KOPT-K1 (cell line): ENCODE measurements around the gene EYS.
"Not testable (repeated sequence)": the region's sequence is repeated elsewhere in the genome, so short reads cannot be mapped to it uniquely, and the experiment has no call there.

Source experiments
- H3K27ac ChIP-seq: fragments of 200-600 bp; sonication (generic); 2 replicates; pipeline ENCODE4 v1.5.1; 2016; ENCODE audit warnings: antibody characterized with exemption, mild to moderate bottlenecking, low read depth, low read length; ENCODE audit not compliant: poor library complexity, severe bottlenecking
- H3K36me3 ChIP-seq: fragments of 200-600 bp; sonication (generic); 2 replicates; pipeline ENCODE4 v1.5.1; 2017; ENCODE audit warnings: antibody characterized with exemption, mild to moderate bottlenecking, low read length, moderate library complexity; ENCODE audit not compliant: insufficient read depth
- H3K9me3 ChIP-seq: fragments of 200-600 bp; sonication (generic); 2 replicates; pipeline ENCODE4 v1.5.1; 2017; ENCODE audit warnings: antibody characterized with exemption, low read length, mild to moderate bottlenecking; ENCODE audit not compliant: insufficient read depth, poor library complexity, severe bottlenecking

EYS gene

GRCh38 chr6:63943826-63944225 is 1763.2 kb downstream of the EYS start:
- Histone ChIP-seq H3K27ac (no peak overlapping the region), H3K36me3 (no peaks in the 10 kb centered on the region), H3K9me3 (no peaks in the 10 kb centered on the region)

DNA sequence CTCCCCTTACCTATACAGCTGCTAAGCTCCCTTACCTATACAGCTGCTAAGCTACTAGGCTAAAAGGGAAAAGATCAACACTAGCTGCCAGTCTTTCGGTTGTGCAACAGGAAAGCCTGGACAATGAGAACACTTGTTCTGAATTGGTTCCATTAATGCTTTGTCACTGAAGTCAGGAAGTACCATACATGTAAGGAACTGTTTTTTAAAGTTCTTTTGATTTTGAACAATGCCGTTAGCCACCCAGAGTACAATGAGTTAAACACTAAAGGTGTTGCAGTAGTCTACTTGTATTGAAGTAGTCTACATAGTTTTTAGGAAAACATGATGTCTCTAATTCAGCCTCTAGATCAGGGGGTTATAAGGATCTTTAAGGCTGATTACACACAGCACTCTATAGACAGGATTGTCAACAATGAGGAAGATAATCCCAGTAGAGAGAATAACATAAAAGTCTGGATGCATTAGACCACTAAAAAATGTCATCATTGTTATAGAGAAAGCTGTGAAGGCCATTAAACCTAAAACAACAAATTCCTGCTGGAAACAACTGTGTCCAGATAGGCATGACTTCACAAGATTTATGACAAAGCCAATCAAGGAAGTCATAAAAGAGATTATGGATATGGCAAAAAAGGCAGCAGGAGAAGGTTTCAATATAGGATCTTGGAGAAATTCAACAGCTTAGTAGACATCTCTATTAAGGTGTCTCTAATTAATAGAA is 1765.1 kb downstream of the EYS start:
- no peaks in the 10 kb centered on the region for H3K9me3 ChIP-seq
- H3K27ac ChIP-seq, result no peak overlapping the region
- no peaks in the 10 kb centered on the region for H3K36me3 ChIP-seq

GRCh38 chr6:63940056-63940455 is 1767.0 kb downstream of the EYS start:
- no peaks in the 10 kb centered on the region for H3K9me3 ChIP-seq
- H3K27ac ChIP-seq, result no peak overlapping the region
- H3K36me3 ChIP-seq, result no peaks in the 10 kb centered on the region

GRCh38 chr6:63936399-63936798 is 1770.6 kb downstream of the EYS start:
- no peaks in the 10 kb centered on the region for H3K36me3 ChIP-seq
- no peak overlapping the region for H3K27ac ChIP-seq
- no peaks in the 10 kb centered on the region for H3K9me3 ChIP-seq

DNA sequence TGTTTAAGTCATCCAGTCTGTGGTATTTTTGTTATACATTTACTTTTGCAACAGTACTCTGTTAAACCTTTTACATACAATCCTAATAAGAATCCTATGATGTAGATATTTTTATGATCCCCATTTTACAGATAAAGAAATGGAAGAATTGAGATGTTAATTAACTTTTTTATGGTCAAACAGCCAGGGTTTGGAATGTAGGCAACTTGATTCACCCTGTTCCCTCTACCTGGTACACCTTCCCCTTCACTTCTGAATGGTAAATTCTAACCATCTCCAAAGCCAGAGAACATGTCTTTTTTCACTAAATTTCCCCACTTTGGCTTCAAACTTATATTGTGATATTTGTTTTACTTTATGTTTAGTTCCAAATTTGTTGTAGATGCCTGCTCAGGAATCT is 1771.3 kb downstream of the EYS start:
- no peaks in the 10 kb centered on the region for H3K9me3 ChIP-seq
- no peaks in the 10 kb centered on the region for H3K36me3 ChIP-seq
- no peak overlapping the region for H3K27ac ChIP-seq

- H3K36me3 ChIP-seq, H3K27ac ChIP-seq, H3K9me3 ChIP-seq: not testable (repeated sequence)
Measured at GRCh38 chr6:63933948-63934347, 1773.1 kb downstream of the EYS start.

GRCh38 chr6:63930848-63931247 is 1776.2 kb downstream of the EYS start:
- H3K36me3 ChIP-seq, result no peaks in the 10 kb centered on the region
- H3K9me3 ChIP-seq, result no peaks in the 10 kb centered on the region
- H3K27ac ChIP-seq, result no peak overlapping the region

GRCh38 chr6:63929111-63929510 is 1777.9 kb downstream of the EYS start:
- Histone ChIP-seq H3K36me3 (no peaks in the 10 kb centered on the region), H3K9me3 (no peaks in the 10 kb centered on the region)

GRCh38 chr6:63928613-63929012 is 1778.4 kb downstream of the EYS start:
- H3K9me3 ChIP-seq, result no peaks in the 10 kb centered on the region
- no peaks in the 10 kb centered on the region for H3K36me3 ChIP-seq
- no peak overlapping the region for H3K27ac ChIP-seq

More at GRCh38 chr6:63929111-63929510, 1777.9 kb downstream of the EYS start:
- no peak overlapping the region for H3K27ac ChIP-seq

DNA sequence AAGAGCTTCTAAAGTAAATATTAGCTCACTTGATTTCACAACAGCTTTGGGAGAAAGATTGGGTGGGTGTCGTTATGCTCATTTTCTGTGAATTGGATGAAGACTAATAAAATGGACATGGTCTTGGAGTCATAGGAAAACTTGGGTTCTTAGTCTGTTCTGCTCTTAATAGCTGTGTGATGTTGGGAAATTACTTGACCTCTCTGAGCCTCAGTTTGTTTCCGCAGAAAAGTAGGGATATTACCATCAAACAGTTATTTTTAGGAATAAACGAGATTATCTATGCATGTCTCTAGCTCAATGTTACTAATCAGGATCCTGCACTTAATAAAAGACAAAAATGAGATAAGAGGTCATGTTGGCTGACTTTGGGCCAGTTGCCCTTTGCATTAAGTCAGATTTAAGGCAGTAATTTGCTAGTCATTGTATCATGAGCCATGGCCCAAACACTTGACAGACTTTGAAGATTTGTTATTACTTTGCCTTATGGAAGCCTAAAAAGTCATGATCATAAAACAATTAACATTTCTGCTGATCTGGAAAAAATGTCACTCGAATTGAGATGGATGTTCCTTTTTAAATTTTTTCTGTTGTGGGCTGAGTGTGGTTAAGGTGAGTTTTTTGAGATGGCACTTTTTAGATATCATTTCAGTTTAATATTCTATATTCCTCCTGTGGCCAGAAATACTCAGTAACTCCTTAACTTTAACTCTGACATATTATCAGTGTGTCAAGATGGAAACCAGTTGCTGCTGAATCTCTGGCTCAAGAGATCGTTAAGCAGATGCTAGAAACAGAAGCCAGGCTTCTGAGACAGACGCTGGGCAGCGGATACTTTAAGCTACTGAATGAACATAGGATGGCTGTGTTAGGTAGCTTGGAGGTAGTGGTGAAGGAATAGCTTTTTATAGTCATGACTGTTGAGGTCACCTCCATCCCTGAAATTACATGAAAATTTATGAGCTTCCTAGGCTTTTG is 1779.8 kb downstream of the EYS start:
- H3K9me3 ChIP-seq, result no peaks in the 10 kb centered on the region
- H3K27ac ChIP-seq, result no peak overlapping the region
- no peaks in the 10 kb centered on the region for H3K36me3 ChIP-seq

- Histone ChIP-seq H3K9me3 (no peaks in the 10 kb centered on the region), H3K27ac (no peak overlapping the region)
Measured at GRCh38 chr6:63926258-63926780, 1780.7 kb downstream of the EYS start.

GRCh38 chr6:63923139-63923739 is 1783.8 kb downstream of the EYS start:
- Histone ChIP-seq H3K27ac (no peak overlapping the region), H3K9me3 (no peaks in the 10 kb centered on the region), H3K36me3 (no peaks in the 10 kb centered on the region)

More at GRCh38 chr6:63926258-63926780, 1780.7 kb downstream of the EYS start:
- H3K36me3 ChIP-seq, result no peaks in the 10 kb centered on the region

DNA sequence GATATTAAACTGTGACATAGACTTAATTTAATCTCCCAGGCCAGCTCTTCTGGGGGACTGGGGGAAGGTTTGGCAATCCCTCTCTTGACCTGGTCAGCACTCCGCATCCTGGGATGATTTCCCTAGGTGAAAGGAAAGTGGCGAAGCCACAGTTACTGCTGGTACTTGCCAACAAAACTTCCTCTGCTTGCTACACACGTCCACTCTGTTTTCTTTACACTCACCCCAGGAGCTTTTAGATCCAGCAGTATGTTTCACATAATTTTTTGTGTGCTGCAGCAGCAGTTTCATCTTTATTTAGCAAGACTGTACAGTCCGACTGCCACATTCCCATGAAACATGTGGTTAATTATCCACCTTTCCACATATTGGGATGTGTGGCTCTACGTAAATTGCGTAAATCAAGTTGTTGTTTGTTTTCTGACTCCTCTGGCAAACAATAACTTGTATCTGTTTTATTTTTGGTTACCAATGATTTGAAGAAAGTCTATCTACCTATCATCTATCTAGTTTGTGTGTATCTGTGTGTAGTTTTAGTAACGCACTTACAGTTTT is 1787.4 kb downstream of the EYS start:
- Histone ChIP-seq H3K36me3 (no peaks in the 10 kb centered on the region), H3K9me3 (no peaks in the 10 kb centered on the region), H3K27ac (no peak overlapping the region)

DNA sequence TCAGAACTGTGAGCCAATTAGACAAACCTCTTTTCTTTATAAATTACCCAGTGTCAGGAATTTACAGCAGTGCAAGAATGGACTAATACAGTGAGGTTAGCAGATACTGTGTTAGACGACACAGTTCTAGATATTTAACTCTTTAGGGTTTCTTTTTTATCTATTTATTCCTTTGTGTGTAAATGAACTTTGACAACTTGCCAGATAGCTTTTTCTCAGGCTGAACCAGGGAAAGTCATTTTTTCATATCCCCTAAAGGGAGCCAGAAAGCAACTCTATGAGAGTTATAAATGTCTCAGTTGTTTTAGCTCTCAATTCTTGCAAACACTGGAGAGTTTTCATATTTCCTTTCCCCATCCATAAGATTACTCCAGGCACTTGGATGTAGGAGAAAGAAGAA is 1794.1 kb downstream of the EYS start:
- H3K36me3 ChIP-seq, result no peaks in the 10 kb centered on the region
- no peaks in the 10 kb centered on the region for H3K9me3 ChIP-seq
- H3K27ac ChIP-seq, result no peak overlapping the region
